Hindlimb muscle (tissue), 1 donor: Measurements from ENCODE around the gene SPIRE1. TPM values are rescaled to one million over a fixed set of nuclear protein-coding genes. Genes with fewer than 3 reads are reported as not detected.

Experiments
- DNase-seq: peaks from one replicate; pipeline ENCODE4 v3.0.0-alpha.2; 2013
- polyA plus RNA-seq: library from polyadenylated mRNA; unstranded; fragments of 120-200 nt; gene quantifications from one replicate; pipeline ENCODE4 v1.2.1, GENCODE V29; 2013; ENCODE audit not compliant: insufficient read length

Gene SPIRE1
- polyA plus RNA-seq, 1 donor = 15.1 TPM

GRCh38 chr18:12409469-12409868 is 248.4 kb downstream of the SPIRE1 start:
- DNase-seq = no peak

GRCh38 chr18:12408247-12408869 is 249.5 kb downstream of the SPIRE1 start:
- DNase-seq = no peak

- DNase-seq = no peak
These were observed 251.4 kb downstream of the SPIRE1 start for GRCh38 chr18:12406371-12407111.

- DNase-seq = no peak
These were observed 252.8 kb downstream of the SPIRE1 start for GRCh38 chr18:12405066-12405465.

- no peak for DNase-seq
These were observed 254.1 kb downstream of the SPIRE1 start for GRCh38 chr18:12403601-12404506.

- no peak for DNase-seq
These were observed 256.0 kb downstream of the SPIRE1 start for GRCh38 chr18:12401881-12402280.

GRCh38 chr18:12399231-12399630 is 258.7 kb downstream of the SPIRE1 start:
- DNase-seq = no peak

GRCh38 chr18:12398625-12399024 is 259.3 kb downstream of the SPIRE1 start:
- DNase-seq = no peak

- DNase-seq = no peak
These were observed 260.1 kb downstream of the SPIRE1 start for GRCh38 chr18:12397793-12398192.

GRCh38 chr18:12397254-12397653 is 260.7 kb downstream of the SPIRE1 start:
- DNase-seq = no peak

Other genes starting within 250 kb of the SPIRE1 start
- gene CEP76, start 44.6 kb upstream of the SPIRE1 start, polyA plus RNA-seq = 7.3 TPM
- 39.6 TPM for gene PSMG2, start 44.9 kb upstream of the SPIRE1 start, polyA plus RNA-seq
- 31.0 TPM for gene PTPN2, start 226.1 kb upstream of the SPIRE1 start, polyA plus RNA-seq